Fibroblast of lung (primary cell): ENCODE measurements around the gene SHFL.

ENCODE experiments used
- EZH2 ChIP-seq: IDR thresholded peaks from 2 replicates; pipeline ENCODE4 v1.5.1; 2012; ENCODE audit warnings: low read length, control low read depth, mild to moderate bottlenecking; ENCODE audit errors: missing control alignments
- TF ChIP-seq, protein P1 (sequence below), 2 donors: IDR thresholded peaks in 1 of 2; conservative IDR thresholded peaks in 1 of 2; 1 replicate in 1 of 2; 2 replicates in 1 of 2; pipeline ENCODE4 v1.5.1; 2011 to 2012; ENCODE audit warnings: low read length in 2 of 2, control low read depth in 1 of 2, inconsistent platforms in 1 of 2, low read depth in 1 of 2, mild to moderate bottlenecking in 1 of 2

DNA sequence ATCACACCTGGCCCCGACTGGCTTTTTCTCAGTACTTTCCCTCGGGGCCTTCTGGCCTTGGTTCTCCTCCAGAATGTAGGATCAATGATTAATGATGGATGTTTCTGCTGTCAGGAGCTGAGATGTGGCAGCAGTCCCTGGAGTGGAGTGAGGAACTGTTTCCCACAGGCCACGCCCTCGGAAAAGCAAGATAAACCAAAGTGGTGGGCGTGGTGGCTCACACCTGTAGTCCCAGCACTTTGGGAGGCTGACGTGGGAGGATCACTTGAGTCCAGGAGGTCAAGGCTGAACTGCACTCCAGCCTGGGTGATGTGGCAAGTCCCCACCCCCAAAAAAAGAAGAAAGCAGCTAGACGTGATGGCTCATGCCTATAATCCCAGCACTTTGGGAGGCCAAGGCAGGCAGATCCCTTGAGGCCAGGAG is 7.1 kb upstream of the SHFL start:
- TF ChIP-seq, protein P1, sequence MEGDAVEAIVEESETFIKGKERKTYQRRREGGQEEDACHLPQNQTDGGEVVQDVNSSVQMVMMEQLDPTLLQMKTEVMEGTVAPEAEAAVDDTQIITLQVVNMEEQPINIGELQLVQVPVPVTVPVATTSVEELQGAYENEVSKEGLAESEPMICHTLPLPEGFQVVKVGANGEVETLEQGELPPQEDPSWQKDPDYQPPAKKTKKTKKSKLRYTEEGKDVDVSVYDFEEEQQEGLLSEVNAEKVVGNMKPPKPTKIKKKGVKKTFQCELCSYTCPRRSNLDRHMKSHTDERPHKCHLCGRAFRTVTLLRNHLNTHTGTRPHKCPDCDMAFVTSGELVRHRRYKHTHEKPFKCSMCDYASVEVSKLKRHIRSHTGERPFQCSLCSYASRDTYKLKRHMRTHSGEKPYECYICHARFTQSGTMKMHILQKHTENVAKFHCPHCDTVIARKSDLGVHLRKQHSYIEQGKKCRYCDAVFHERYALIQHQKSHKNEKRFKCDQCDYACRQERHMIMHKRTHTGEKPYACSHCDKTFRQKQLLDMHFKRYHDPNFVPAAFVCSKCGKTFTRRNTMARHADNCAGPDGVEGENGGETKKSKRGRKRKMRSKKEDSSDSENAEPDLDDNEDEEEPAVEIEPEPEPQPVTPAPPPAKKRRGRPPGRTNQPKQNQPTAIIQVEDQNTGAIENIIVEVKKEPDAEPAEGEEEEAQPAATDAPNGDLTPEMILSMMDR (conservative IDR thresholded peaks at IDR 0.05 in 1 of 2, IDR thresholded peaks at IDR 0.05 in 1 of 2; ENCODE audit: low read depth in 1 of 2, low read length in 2 of 2), result no peak
- TF ChIP-seq EZH2, result no peak
